OCI-LY1 (cell line): ENCODE data around the gene PARD3B.

Experiments
- H2AFZ ChIP-seq: fragments of 200-600 bp; sonication (generic), shearing (Covaris generic); 2 replicates; pipeline ENCODE4 v1.6.0; 2014; ENCODE audit warnings: antibody characterized with exemption, mild to moderate bottlenecking, low read length
- H3F3A ChIP-seq: fragments of 200-600 bp; sonication (generic), shearing (Covaris generic); 2 replicates; pipeline ENCODE4 v1.6.0; 2014; ENCODE audit warnings: mild to moderate bottlenecking, antibody characterized with exemption, low read length, moderate library complexity; ENCODE audit not compliant: insufficient read depth
- H3K27ac ChIP-seq: fragments of 200-600 bp; sonication (generic); 2 replicates; pipeline ENCODE4 v1.5.1; 2014; ENCODE audit warnings: low read length, mixed run types, mild to moderate bottlenecking, low read depth; ENCODE audit not compliant: poor library complexity, severe bottlenecking
- H3K27me3 ChIP-seq: fragments of 200-600 bp; sonication (generic); 2 replicates; pipeline ENCODE4 v1.6.0; 2014; ENCODE audit warnings: antibody characterized with exemption, mild to moderate bottlenecking, low read length, moderate library complexity; ENCODE audit not compliant: insufficient read depth
- H3K36me3 ChIP-seq: fragments of 200-600 bp; sonication (generic); 2 replicates; pipeline ENCODE4 v1.6.1; 2014; ENCODE audit warnings: mild to moderate bottlenecking, antibody characterized with exemption, low read length, moderate library complexity, mixed read lengths; ENCODE audit not compliant: insufficient read depth
- H3K4me1 ChIP-seq: fragments of 200-600 bp; sonication (generic); 2 replicates; pipeline ENCODE4 v1.5.1; 2014; ENCODE audit warnings: mild to moderate bottlenecking, low read length, moderate library complexity; ENCODE audit not compliant: insufficient read depth, severe bottlenecking
- H3K4me2 ChIP-seq: fragments of 200-600 bp; sonication (generic), shearing (Covaris generic); 2 replicates; pipeline ENCODE4 v1.6.1; 2014; ENCODE audit warnings: low read length
- H3K4me3 ChIP-seq: fragments of 200-600 bp; sonication (generic); 2 replicates; pipeline ENCODE4 v1.5.1; 2014; ENCODE audit warnings: low read length, low read depth, mild to moderate bottlenecking, mixed read lengths; ENCODE audit not compliant: poor library complexity, severe bottlenecking
- H3K79me2 ChIP-seq: fragments of 200-600 bp; shearing (Covaris generic); 2 replicates; pipeline ENCODE4 v1.6.1; 2016; ENCODE audit warnings: mixed run types, low read length, mixed read lengths; ENCODE audit not compliant: insufficient read depth
- H3K9ac ChIP-seq: fragments of 200-600 bp; sonication (generic), shearing (Covaris generic); 2 replicates; pipeline ENCODE4 v1.6.1; 2014; ENCODE audit warnings: mild to moderate bottlenecking, low read length, mixed read lengths
- H3K9me2 ChIP-seq: fragments of 200-600 bp; sonication (generic), shearing (Covaris generic); 2 replicates; pipeline ENCODE4 v1.6.1; 2014; ENCODE audit warnings: low read depth, mild to moderate bottlenecking, low read length, mixed read lengths
- H3K9me3 ChIP-seq: fragments of 200-600 bp; shearing (Covaris generic); 2 replicates; pipeline ENCODE4 v1.6.1; 2014; ENCODE audit warnings: low read length, mixed read lengths
- H4K20me1 ChIP-seq: fragments of 200-600 bp; sonication (generic), shearing (Covaris generic); 2 replicates; pipeline ENCODE4 v1.6.0; 2016; ENCODE audit warnings: mild to moderate bottlenecking, low read length; ENCODE audit not compliant: insufficient read depth
- CTCF ChIP-seq: fragments of 200-600 bp; sonication (generic), shearing (Covaris generic); IDR thresholded peaks from 2 replicates; pipeline ENCODE4 v1.5.1; 2017; ENCODE audit warnings: mild to moderate bottlenecking, antibody characterized with exemption, low read length, moderate library complexity, mixed read lengths
- EZH2 ChIP-seq: fragments of 200-600 bp; sonication (generic), shearing (Covaris generic); IDR thresholded peaks from 2 replicates; pipeline ENCODE4 v1.8.0; 2017; ENCODE audit warnings: borderline replicate concordance, mixed run types, mild to moderate bottlenecking, antibody characterized with exemption, low read length, moderate library complexity, mixed read lengths

PARD3B gene

DNA sequence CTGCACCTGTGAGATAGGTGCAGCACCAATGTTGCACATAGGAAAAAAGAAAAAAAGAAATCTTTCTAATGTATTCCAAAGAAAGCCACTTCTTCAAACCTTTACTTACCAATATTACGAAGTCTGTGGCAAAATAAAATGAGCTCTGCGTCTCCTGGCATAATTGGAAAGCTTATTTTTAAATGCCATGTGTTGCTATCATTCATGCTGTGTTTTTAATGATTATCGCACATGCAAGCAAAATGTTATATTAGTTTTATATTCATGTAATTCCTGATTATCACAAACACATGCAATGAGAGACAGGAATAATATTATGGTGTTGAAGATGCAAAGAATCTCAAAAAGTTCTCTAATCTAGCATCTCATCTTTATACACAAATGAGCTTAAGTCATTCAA, 47.0 kb upstream of the PARD3B start:
- no peaks in the 10 kb centered on the region for H3K4me1 ChIP-seq
- H3K27me3 ChIP-seq = no peaks in the 10 kb centered on the region
- no peak overlapping the region for H3K4me3 ChIP-seq
- no peak overlapping the region for H3K27ac ChIP-seq
- no peak overlapping the region for H3K9ac ChIP-seq
- H3K9me3 ChIP-seq = no peaks in the 10 kb centered on the region
- H4K20me1 ChIP-seq = no peaks in the 10 kb centered on the region
- no peaks in the 10 kb centered on the region for H3F3A ChIP-seq
- no peak overlapping the region for H2AFZ ChIP-seq
- H3K36me3 ChIP-seq = no peaks in the 10 kb centered on the region
- TF ChIP-seq EZH2 (no peak), CTCF (no peak)
- no peaks in the 10 kb centered on the region for H3K79me2 ChIP-seq
- no peaks in the 10 kb centered on the region for H3K9me2 ChIP-seq
- H3K4me2 ChIP-seq = no peak overlapping the region

DNA sequence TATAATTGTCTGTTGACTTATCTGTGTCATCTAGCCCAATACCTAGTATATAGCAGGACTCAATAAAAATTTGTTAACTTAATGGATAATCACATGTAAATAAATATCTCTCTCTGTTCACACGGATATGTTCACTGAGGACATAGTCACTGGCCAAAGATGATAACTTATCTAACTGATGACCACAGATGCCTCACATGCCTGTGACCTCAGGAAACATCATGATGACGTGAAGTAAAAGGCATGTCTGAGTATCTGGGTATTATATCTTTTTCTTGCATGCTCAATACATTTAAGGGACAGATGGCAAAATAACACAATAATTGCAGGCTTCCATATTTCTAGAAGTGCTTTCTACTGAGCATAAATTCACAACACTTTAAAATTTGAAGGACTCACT, 41.4 kb upstream of the PARD3B start:
- Histone ChIP-seq H3K36me3 (no peaks in the 10 kb centered on the region), H2AFZ (no peak overlapping the region)

DNA sequence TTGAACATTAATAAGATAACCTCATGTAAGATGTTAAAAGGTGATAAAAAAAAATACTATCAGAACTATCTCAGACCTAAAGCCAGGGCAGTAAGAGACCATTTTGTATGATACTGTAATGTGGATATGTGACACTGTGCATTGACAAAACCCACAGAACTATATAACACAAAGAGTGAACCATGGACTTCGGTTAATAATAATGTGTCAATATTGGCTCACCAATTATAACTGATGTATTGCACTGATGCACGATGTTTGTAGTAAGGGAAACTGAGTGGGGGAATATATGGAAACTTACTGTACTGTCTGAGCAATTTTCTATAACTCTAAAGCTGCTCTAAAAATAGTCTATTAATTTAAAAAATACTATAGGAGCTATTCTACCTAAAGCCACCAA, 40.7 kb upstream of the PARD3B start:
- Histone ChIP-seq H3F3A (no peaks in the 10 kb centered on the region), H3K9me2 (no peaks in the 10 kb centered on the region), H3K9me3 (no peaks in the 10 kb centered on the region), H3K9ac (no peak overlapping the region), H3K4me3 (no peak overlapping the region), H2AFZ (no peak overlapping the region), H3K79me2 (no peaks in the 10 kb centered on the region), H4K20me1 (no peaks in the 10 kb centered on the region), H3K36me3 (no peaks in the 10 kb centered on the region), H3K4me2 (no peak overlapping the region), H3K27ac (no peak overlapping the region), H3K4me1 (no peaks in the 10 kb centered on the region), H3K27me3 (no peaks in the 10 kb centered on the region)
- TF ChIP-seq CTCF = no peak
- no peak for TF ChIP-seq EZH2

More for the DNA sequence above, 41.4 kb upstream of the PARD3B start:
- no peaks in the 10 kb centered on the region for H3K9me3 ChIP-seq
- TF ChIP-seq CTCF (no peak), EZH2 (no peak)
- no peaks in the 10 kb centered on the region for H3F3A ChIP-seq
- no peak overlapping the region for H3K9ac ChIP-seq
- H3K4me1 ChIP-seq = no peaks in the 10 kb centered on the region
- no peak overlapping the region for H3K27ac ChIP-seq
- H3K4me3 ChIP-seq = no peak overlapping the region
- no peaks in the 10 kb centered on the region for H3K9me2 ChIP-seq
- no peak overlapping the region for H3K4me2 ChIP-seq
- H3K79me2 ChIP-seq = no peaks in the 10 kb centered on the region
- H3K27me3 ChIP-seq = no peaks in the 10 kb centered on the region
- no peaks in the 10 kb centered on the region for H4K20me1 ChIP-seq
